Astrocyte of the cerebellum (primary cell): ENCODE measurements around the gene LTA4H.

Source experiments
- DNase-seq: peaks from one replicate; pipeline ENCODE4 v3.0.0-alpha.2; 2011; ENCODE audit warnings: low read depth
- H3K4me3 ChIP-seq: 2 replicates; pipeline ENCODE4 v1.5.1; 2011; ENCODE audit warnings: mild to moderate bottlenecking, low read depth, low read length, moderate library complexity
- in situ Hi-C: cut with HindIII; loops from 2 replicates; pipeline ENCODE4 v1.10.0; 2017; ENCODE audit warnings: low sequenced_read_pairs
- TF ChIP-seq, protein P1 (sequence below): IDR thresholded peaks from 2 replicates; pipeline ENCODE4 v1.5.1; 2012; ENCODE audit warnings: low read length, low read depth, moderate library complexity, mild to moderate bottlenecking; ENCODE audit errors: missing control alignments

Gene LTA4H

DNA sequence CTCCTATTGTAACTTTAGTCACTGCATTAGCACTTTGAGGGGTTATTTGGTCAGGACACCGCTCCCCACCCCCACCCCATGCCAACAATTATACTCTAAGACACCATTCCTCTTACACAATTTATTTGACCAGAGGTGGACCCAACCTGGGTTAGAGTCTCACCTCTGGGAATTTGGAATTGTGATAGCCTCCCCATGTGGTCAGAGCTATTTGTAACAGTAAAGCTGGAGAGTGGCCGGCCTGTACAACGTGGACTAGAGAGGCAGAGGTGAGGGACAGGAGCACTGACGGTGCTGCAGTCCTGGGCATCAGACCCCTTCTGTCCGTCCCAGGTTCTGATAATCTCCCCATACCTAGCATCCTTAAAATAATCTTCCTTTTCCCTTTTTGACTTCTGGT lies 35.9 kb downstream of the LTA4H start:
- in situ Hi-C loops, result no loop called here
- no peak for DNase-seq
- no peak overlapping the region for H3K4me3 ChIP-seq
- TF ChIP-seq, protein P1, sequence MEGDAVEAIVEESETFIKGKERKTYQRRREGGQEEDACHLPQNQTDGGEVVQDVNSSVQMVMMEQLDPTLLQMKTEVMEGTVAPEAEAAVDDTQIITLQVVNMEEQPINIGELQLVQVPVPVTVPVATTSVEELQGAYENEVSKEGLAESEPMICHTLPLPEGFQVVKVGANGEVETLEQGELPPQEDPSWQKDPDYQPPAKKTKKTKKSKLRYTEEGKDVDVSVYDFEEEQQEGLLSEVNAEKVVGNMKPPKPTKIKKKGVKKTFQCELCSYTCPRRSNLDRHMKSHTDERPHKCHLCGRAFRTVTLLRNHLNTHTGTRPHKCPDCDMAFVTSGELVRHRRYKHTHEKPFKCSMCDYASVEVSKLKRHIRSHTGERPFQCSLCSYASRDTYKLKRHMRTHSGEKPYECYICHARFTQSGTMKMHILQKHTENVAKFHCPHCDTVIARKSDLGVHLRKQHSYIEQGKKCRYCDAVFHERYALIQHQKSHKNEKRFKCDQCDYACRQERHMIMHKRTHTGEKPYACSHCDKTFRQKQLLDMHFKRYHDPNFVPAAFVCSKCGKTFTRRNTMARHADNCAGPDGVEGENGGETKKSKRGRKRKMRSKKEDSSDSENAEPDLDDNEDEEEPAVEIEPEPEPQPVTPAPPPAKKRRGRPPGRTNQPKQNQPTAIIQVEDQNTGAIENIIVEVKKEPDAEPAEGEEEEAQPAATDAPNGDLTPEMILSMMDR, result no peak

DNA sequence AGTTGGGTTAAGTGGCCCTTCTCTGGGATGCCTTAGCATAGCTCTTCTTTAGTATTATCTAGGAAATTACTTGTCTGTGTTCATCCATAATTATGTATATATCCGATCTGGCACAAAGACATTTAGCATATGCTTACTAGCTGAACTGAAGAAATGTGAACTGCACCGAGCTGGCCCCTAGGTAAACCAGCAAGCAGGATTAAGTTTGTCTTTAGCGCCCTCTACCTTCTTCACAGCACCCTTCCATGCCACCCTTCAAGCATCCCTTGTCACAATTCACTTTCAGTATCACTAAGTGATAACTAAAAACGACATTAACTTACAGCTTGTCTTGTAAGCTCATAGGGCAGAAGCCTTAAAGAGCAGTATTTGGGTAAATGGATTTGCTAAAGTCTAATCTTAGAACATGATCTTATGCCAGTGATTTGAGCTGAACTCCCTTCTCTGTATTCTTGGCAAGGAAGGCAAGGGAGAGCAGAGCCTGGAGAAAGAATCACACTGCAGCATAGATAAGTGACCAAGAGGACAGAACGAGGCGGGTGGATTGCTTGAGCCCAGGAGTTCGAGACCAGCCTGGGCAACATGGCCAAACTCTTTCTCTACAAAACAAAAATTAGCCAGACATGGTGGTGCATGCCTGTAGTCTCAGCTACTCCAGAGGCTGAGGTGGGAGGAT lies 36.6 kb downstream of the LTA4H start:
- TF ChIP-seq, protein P1, result peak; percentile 70
- in situ Hi-C loops, result no loop called here
- DNase-seq, result peak; percentile 29
- no peak overlapping the region for H3K4me3 ChIP-seq

DNA sequence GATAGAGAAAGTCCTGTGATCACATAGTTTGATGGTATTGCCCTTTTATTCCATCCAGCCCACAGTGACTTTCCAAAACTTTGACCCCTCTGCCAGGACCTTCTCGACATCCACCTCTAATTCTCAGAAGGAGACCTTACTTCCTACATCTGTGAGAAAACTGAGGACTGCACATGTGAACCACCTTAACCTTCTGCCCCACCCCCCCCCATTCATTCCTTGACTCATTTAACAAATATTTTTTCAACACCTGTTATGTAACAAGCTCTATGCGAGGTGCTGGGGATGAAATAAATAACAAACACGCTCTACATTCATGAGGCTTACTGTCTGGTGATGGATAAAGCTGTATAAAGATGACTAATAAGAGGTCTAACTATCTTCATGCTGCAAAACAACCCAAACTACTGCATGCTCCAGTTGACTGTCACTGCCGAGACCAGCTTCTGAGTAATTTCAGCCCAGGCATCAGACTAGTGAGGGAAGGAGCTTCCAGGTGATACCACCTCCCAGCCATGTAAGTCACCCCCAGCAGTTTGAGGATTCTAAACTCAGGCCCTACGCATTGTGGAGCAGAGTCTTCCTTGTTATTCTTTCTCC lies 37.4 kb downstream of the LTA4H start:
- no peak overlapping the region for H3K4me3 ChIP-seq
- in situ Hi-C loops, result no loop called here
- no peak for DNase-seq
- TF ChIP-seq, protein P1, result no peak

DNA sequence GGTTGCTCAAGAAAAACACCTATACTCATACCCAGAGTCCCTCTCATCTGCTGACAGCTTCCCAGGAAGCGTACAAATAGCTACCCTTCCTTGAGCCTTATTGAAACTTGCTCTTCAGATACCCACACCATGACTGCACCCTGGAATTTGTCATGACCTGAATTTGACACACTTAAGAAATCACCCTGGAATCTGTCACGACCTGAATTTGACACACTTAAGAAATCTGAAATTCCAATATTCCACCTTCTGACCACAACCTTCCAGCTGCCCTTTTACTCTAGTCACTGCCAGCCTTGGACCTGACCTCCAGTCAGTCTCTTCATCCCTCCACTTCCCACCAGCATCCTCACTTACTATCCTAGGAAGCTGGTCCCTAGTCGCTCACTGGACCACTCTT lies 38.1 kb downstream of the LTA4H start:
- TF ChIP-seq, protein P1, result no peak
- H3K4me3 ChIP-seq, result no peak overlapping the region
- no peak for DNase-seq
- in situ Hi-C loops, result no loop called here

DNA sequence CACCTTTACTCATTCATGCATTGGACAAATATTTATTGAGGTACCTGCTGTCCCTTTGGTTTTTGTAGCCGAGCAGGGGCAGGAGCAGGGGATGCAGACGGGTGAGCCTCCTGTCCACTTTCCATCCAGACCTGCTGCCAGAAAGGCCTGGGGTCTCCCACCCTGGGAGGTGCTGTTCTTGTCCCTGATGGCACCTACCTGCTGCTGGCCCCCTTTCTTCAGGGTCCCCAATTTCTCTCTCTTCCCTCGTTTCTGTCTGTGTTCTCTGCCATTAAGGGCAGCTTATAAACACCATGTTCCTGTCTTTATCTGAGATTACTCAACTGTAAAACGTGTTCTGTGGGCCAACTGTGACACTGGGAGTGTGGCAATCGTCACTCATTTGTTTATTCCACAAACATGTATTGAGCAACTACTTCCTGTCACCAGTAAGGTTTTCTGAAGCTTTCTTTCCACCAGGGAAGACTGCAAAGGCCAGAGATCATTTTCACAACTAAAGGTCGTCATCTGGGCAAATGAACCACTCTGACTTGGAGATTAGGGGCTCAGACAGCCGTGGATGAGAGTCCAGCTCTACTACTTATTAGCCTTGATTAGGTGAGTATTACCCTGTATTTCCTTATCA lies 39.2 kb downstream of the LTA4H start, which contains the start of gene HAL:
Gene HAL, minus strand, starts transcription at position 311 of the 625 bp plus-strand sequence. CDS start 434 bp downstream, outside the sequence.
- DNase-seq, result no peak
- H3K4me3 ChIP-seq, result no peak within 1 kb of the TSS
- in situ Hi-C loops, result no loop called here
- TF ChIP-seq, protein P1, result no peak

DNA sequence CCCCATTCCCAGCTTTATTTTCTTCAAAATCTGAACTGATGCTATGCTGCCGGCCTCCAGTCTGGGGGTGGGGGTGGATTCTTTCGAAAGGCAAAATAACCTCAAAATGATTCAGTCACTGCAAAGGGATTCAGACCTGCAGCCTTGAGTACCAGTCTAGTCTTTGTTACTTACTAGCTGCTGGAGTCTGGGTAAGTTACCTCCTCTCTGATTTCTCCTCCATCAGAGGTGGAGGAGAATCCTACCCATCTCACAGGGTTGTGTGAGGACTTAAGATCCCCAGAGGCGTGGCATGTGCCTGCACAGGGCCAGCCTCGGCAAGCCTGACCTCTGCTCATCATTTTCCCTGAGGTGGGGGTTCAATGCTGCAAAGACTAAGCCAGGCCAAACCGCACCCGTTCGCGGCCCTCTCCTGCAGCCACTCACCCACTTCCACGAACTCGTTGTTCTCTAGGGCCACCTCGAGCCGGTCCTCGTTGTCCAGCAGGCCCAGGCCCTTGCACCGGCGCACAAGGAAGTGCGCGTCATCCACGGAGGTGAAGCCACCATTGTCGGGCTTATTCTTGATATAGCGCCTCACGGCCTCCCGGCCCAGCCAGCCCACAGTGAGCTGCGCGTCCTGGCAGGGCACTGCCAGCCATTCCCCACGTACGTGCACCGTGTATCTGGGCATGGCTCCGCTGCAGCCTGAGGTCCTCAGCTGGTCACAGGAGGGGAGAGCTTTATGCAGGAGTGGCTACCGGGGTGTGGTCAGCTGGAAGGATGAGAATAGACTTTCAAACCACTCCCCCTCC lies 40.0 kb downstream of the LTA4H start:
- TF ChIP-seq, protein P1, result no peak
- in situ Hi-C loops, result no loop called here
- no peak overlapping the region for H3K4me3 ChIP-seq
- DNase-seq, result no peak
